BLaER1 treated with 17β-estradiol and CSF1 and Interleukin-3, amounts not matched to agents 10 nM and 100 nM (cell line): ENCODE data around the gene BRD7.
"Not testable (repeated sequence)": the region's sequence is repeated elsewhere in the genome, so short reads cannot be mapped to it uniquely, and the experiment has no call there.

Experiments used
- H3K27ac ChIP-seq, 11 experiments: shearing (Covaris generic); formaldehyde crosslinking; 2 replicates each; pipeline ENCODE4 v1.8.1; 2022
- H3K27me3 ChIP-seq, 11 experiments: shearing (Covaris generic); formaldehyde crosslinking; 2 replicates each; pipeline ENCODE4 v1.8.1; 2022
- H3K36me3 ChIP-seq, 11 experiments: shearing (Covaris generic); formaldehyde crosslinking; 2 replicates each; pipeline ENCODE4 v1.8.1; 2022
- H3K4me1 ChIP-seq, 10 experiments: shearing (Covaris generic); formaldehyde crosslinking; 2 replicates each; pipeline ENCODE4 v1.8.1; 2022
- H3K4me2 ChIP-seq, 11 experiments: shearing (Covaris generic); formaldehyde crosslinking; 2 replicates each; pipeline ENCODE4 v1.8.1; 2022
- H3K4me3 ChIP-seq, 10 experiments: shearing (Covaris generic); formaldehyde crosslinking; 2 replicates each; pipeline ENCODE4 v1.8.1; 2022
- H3K9ac ChIP-seq, 11 experiments: shearing (Covaris generic); formaldehyde crosslinking; 2 replicates each; pipeline ENCODE4 v1.8.1; 2022
- H3K9me3 ChIP-seq, 11 experiments: shearing (Covaris generic); formaldehyde crosslinking; replicated peaks in 1 of 11; 2 replicates each; pipeline ENCODE4 v1.8.1; 2022
- H4K20me1 ChIP-seq, 11 experiments: shearing (Covaris generic); formaldehyde crosslinking; 2 replicates each; pipeline ENCODE4 v1.8.1; 2022
- Cebpa-rat ChIP-seq, 11 experiments: shearing (Covaris generic); IDR thresholded peaks; 2 replicates each; pipeline ENCODE4 v1.8.1; 2022

BRD7 gene

GRCh38 chr16:50351116-50351515 is 17.7 kb downstream of the BRD7 start:
- no peak overlapping the region for H3K4me3 ChIP-seq
- no peaks in the 10 kb centered on the region for H3K4me1 ChIP-seq
- H3K9me3 ChIP-seq, result peaks cover 5 to 11% (median 6%) of the 10 kb centered on the region in 11 experiments; a peak in 17 of 22 replicates
- peaks cover 8 to 37% (median 18%) of the 10 kb centered on the region in 11 experiments; a peak in 17 of 22 replicates for H4K20me1 ChIP-seq
- no peak overlapping the region for H3K9ac ChIP-seq
- no peak for TF ChIP-seq Cebpa-rat (IDR thresholded peaks at IDR 0.05)
- no peak overlapping the region for H3K4me2 ChIP-seq
- H3K27me3 ChIP-seq, result no peaks in the 10 kb centered on the region
- no peak overlapping the region for H3K27ac ChIP-seq
- H3K36me3 ChIP-seq, result peaks cover 58 to 83% (median 64%) of the 10 kb centered on the region in 11 experiments

- H3K4me3 ChIP-seq, H3K27ac ChIP-seq, H3K9ac ChIP-seq, H3K4me2 ChIP-seq, H3K4me1 ChIP-seq, H3K27me3 ChIP-seq: not testable (repeated sequence)
- H3K36me3 ChIP-seq, result peaks cover 49 to 73% (median 60%) of the 10 kb centered on the region in 11 experiments
- peaks cover 0 to 14% (median 0%) of the 10 kb centered on the region in 11 experiments; a peak in 5 of 22 replicates for H4K20me1 ChIP-seq
- H3K9me3 ChIP-seq, result peaks cover 5 to 11% (median 6%) of the 10 kb centered on the region in 11 experiments; a peak in 17 of 22 replicates
Observed at GRCh38 chr16:50345210-50345609, 23.6 kb downstream of the BRD7 start.

DNA sequence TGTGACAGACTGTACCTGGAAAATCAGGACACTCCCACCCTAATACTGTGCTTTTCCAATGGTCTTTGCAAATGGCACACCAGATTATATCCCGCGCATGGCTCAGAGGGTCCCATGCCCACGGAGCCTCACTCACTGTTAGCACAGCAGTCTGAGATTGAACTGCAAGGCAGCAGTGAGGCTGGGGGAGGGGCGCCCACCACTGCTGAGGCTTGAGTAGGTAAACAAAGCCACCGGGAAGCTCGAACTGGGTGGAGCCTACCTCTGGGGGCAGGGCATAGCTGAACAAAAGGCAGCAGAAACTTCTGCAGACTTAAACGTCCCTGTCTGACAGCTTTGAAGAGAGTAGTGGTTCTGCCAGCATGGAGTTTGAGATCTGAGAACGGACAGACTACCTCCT is 25.2 kb downstream of the BRD7 start:
- H3K4me1 ChIP-seq, H3K27me3 ChIP-seq, H3K4me2 ChIP-seq, H3K27ac ChIP-seq, H3K4me3 ChIP-seq, H3K9me3 ChIP-seq, H3K9ac ChIP-seq: not testable (repeated sequence)
- Histone ChIP-seq H3K36me3 (peaks cover 53 to 73% (median 61%) of the 10 kb centered on the region in 11 experiments), H4K20me1 (peaks cover 0 to 16% (median 0%) of the 10 kb centered on the region in 11 experiments; a peak in 6 of 22 replicates)

DNA sequence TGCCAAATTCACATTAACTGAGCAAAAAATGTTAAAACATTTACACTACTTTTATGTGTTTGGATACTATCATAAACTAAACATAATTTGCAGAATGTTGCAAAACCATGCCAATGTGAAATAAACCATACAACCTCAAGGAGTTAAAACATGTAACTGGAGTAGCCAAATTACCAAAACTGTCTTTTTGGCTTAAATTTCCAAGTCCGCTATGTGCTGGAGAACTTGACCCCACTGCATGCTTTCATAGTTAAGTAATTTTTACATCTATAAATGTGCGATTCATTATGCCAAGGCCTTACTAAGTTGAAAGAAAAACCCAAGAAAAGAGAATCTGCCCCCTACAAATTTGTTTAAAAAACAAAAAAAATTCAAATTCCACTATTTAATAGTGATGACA is 28.2 kb downstream of the BRD7 start:
- Histone ChIP-seq H3K9ac (no peak overlapping the region), H4K20me1 (peaks cover 0 to 27% (median 0%) of the 10 kb centered on the region in 11 experiments; a peak in 8 of 22 replicates), H3K36me3 (peaks cover 63 to 96% (median 84%) of the 10 kb centered on the region in 11 experiments), H3K27ac (no peak overlapping the region), H3K4me3 (no peak overlapping the region), H3K4me1 (peaks cover 0 to 17% (median 0%) of the 10 kb centered on the region in 10 experiments; a peak in 5 of 20 replicates), H3K9me3 (no peaks in the 10 kb centered on the region), H3K4me2 (no peak overlapping the region), H3K27me3 (no peaks in the 10 kb centered on the region)
- no peak for TF ChIP-seq Cebpa-rat (IDR thresholded peaks at IDR 0.05)

- H3K36me3 ChIP-seq, result peaks cover 74 to 100% (median 91%) of the 10 kb centered on the region in 11 experiments
- H4K20me1 ChIP-seq, result peaks cover 0 to 27% (median 0%) of the 10 kb centered on the region in 11 experiments; a peak in 9 of 22 replicates
- no peak overlapping the region for H3K27ac ChIP-seq
- TF ChIP-seq Cebpa-rat (IDR thresholded peaks at IDR 0.05), result no peak
- peaks cover 0 to 17% (median 0%) of the 10 kb centered on the region in 10 experiments; a peak in 5 of 20 replicates for H3K4me1 ChIP-seq
- peak overlapping the region in 1 of 11 experiments; percentile 19; a peak in 2 of 22 replicates for H3K4me2 ChIP-seq
- H3K9me3 ChIP-seq, result no peaks in the 10 kb centered on the region
- H3K27me3 ChIP-seq, result no peaks in the 10 kb centered on the region
- no peak overlapping the region for H3K9ac ChIP-seq
- no peak overlapping the region for H3K4me3 ChIP-seq
Observed at GRCh38 chr16:50338371-50339231, 30.2 kb downstream of the BRD7 start.

GRCh38 chr16:50336884-50337283 is 31.9 kb downstream of the BRD7 start:
- Histone ChIP-seq H3K4me1 (peaks cover 0 to 17% (median 0%) of the 10 kb centered on the region in 10 experiments; a peak in 5 of 20 replicates), H3K27ac (no peak overlapping the region), H3K9ac (no peak overlapping the region), H3K36me3 (peaks cover 75 to 100% (median 93%) of the 10 kb centered on the region in 11 experiments), H3K4me3 (no peak overlapping the region), H3K4me2 (no peak overlapping the region), H3K9me3 (no peaks in the 10 kb centered on the region), H4K20me1 (peaks cover 0 to 41% (median 3%) of the 10 kb centered on the region in 11 experiments; a peak in 12 of 22 replicates), H3K27me3 (no peaks in the 10 kb centered on the region)
- TF ChIP-seq Cebpa-rat (IDR thresholded peaks at IDR 0.05), result no peak

DNA sequence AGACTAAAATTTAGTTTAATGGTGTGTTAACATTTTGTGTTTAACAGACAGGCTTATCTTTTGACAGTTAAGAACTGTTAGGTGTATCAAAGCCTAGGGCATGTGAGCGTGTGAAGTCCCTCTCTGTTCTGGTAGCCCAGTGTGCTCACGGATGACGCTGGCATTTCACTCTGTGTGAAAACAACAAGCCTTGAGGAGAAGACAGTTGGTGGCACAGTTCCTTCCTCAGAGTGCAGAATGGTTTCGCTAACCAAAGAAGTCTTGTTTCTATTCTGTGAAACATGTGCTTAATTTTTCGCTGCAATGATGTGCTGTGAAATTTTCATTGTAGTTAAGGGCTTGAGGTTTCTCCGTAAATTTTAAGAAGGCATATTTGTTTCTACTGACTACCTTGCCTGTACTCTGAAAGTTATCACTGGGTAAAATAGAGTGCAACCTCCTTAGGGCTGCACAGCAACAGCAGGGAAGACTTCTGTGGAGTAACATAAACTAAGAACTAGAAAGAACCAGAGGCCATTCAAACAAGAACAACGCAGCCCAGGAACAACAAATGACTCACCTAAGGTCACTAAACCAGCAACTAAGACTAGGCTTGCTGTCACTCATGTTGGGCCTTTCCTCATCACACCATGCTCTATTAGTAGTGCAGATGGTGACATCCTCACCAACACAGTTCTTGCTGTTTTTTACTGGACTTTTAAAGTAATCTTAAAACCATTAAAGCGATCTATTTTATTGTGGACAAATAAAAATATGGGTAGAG is 33.4 kb downstream of the BRD7 start:
- peaks cover 0 to 46% (median 12%) of the 10 kb centered on the region in 11 experiments; a peak in 14 of 22 replicates for H4K20me1 ChIP-seq
- H3K27me3 ChIP-seq, result no peaks in the 10 kb centered on the region
- peaks cover 74 to 100% (median 88%) of the 10 kb centered on the region in 11 experiments for H3K36me3 ChIP-seq
- no peak overlapping the region for H3K9ac ChIP-seq
- H3K4me3 ChIP-seq, result no peak overlapping the region
- H3K9me3 ChIP-seq, result no peaks in the 10 kb centered on the region
- H3K4me2 ChIP-seq, result no peak overlapping the region
- no peak for TF ChIP-seq Cebpa-rat (IDR thresholded peaks at IDR 0.05)
- no peak overlapping the region for H3K27ac ChIP-seq
- peaks cover 0 to 17% (median 0%) of the 10 kb centered on the region in 10 experiments; a peak in 5 of 20 replicates for H3K4me1 ChIP-seq

- no peak overlapping the region for H3K4me2 ChIP-seq
- H3K36me3 ChIP-seq, result peaks cover 76 to 100% (median 90%) of the 10 kb centered on the region in 11 experiments
- H3K9me3 ChIP-seq, result no peaks in the 10 kb centered on the region
- H3K4me3 ChIP-seq, result no peak overlapping the region
- H4K20me1 ChIP-seq, result peaks cover 0 to 53% (median 13%) of the 10 kb centered on the region in 11 experiments; a peak in 14 of 22 replicates
- H3K4me1 ChIP-seq, result peaks cover 0 to 17% (median 0%) of the 10 kb centered on the region in 10 experiments; a peak in 6 of 20 replicates
- no peak for TF ChIP-seq Cebpa-rat (IDR thresholded peaks at IDR 0.05)
- H3K27ac ChIP-seq, result no peak overlapping the region
- H3K9ac ChIP-seq, result no peak overlapping the region
- H3K27me3 ChIP-seq, result no peaks in the 10 kb centered on the region
Observed at GRCh38 chr16:50334106-50334975, 34.4 kb downstream of the BRD7 start.
